OCI-LY3 (cell line): ENCODE data around the gene YPEL1.
"Not testable (repeated sequence)": the region's sequence is repeated elsewhere in the genome, so short reads cannot be mapped to it uniquely, and the experiment has no call there.

Experiments used
- H2AFZ ChIP-seq: fragments of 200-600, 300-600 bp; shearing (Covaris generic); 2 replicates; pipeline ENCODE4 v1.6.0; 2014; ENCODE audit warnings: antibody characterized with exemption, low read depth, low read length
- H3K27ac ChIP-seq: fragments of 200-600, 300-600 bp; sonication (generic); 2 replicates; pipeline ENCODE4 v1.5.1; 2014; ENCODE audit warnings: mild to moderate bottlenecking, low read length, moderate library complexity, mixed read lengths
- H3K27me3 ChIP-seq: fragments of 200-600, 300-600 bp; sonication (generic); 2 replicates; pipeline ENCODE4 v1.6.1; 2014; ENCODE audit warnings: low read depth, low read length, mixed read lengths
- H3K36me3 ChIP-seq: fragments of 200-600, 300-600 bp; sonication (generic); replicated peaks from 2 replicates; pipeline ENCODE3; 2014; ENCODE audit warnings: low read depth, low read length, mixed read lengths
- H3K4me1 ChIP-seq: fragments of 300-600, 200-600 bp; sonication (generic); 2 replicates; pipeline ENCODE4 v1.6.1; 2014; ENCODE audit warnings: low read length, mixed read lengths
- H3K4me2 ChIP-seq: fragments of 200-600, 300-600 bp; sonication (generic); 2 replicates; pipeline ENCODE4 v1.6.1; 2014; ENCODE audit warnings: low read length, mixed read lengths
- H3K4me3 ChIP-seq: fragments of 300-600, 200-600 bp; sonication (generic); 2 replicates; pipeline ENCODE4 v1.5.1; 2014; ENCODE audit warnings: antibody characterized with exemption, mild to moderate bottlenecking, low read length, moderate library complexity
- H3K79me2 ChIP-seq: fragments of 300-600, 200-600 bp; shearing (Covaris generic); 2 replicates; pipeline ENCODE4 v1.6.1; 2014; ENCODE audit warnings: mild to moderate bottlenecking, low read length, mixed read lengths
- H3K9ac ChIP-seq: fragments of 300-600, 200-600 bp; shearing (Covaris generic); 2 replicates; pipeline ENCODE4 v1.6.0; 2014; ENCODE audit warnings: mild to moderate bottlenecking, low read length, moderate library complexity
- H3K9me3 ChIP-seq: fragments of 200-600, 300-600 bp; shearing (Covaris generic); 2 replicates; pipeline ENCODE4 v1.6.1; 2014; ENCODE audit warnings: low read length, mixed read lengths; ENCODE audit not compliant: insufficient read depth
- H4K20me1 ChIP-seq: fragments of 200-600, 300-600 bp; sonication (generic); 2 replicates; pipeline ENCODE4 v1.6.1; 2016; ENCODE audit warnings: low read length, mixed read lengths; ENCODE audit not compliant: insufficient read depth
- CTCF ChIP-seq: fragments of 200-600, 300-600 bp; sonication (generic); IDR thresholded peaks from 2 replicates; pipeline ENCODE4 v1.5.1; 2014; ENCODE audit warnings: antibody characterized with exemption, low read length, low read depth
- EZH2phosphoT487 ChIP-seq: fragments of 200-600 bp; shearing (Covaris generic); IDR thresholded peaks from 2 replicates; pipeline ENCODE4 v1.6.1; 2018; ENCODE audit warnings: antibody characterized with exemption, mixed run types, low read depth

Gene YPEL1

GRCh38 chr22:21693999-21694341, 41.6 kb downstream of the YPEL1 start:
- no peak for TF ChIP-seq CTCF
- TF ChIP-seq EZH2phosphoT487 = no peak
- H3K27ac ChIP-seq = no peak overlapping the region
- peaks cover 31% of the 10 kb centered on the region for H3K36me3 ChIP-seq
- H3K9me3 ChIP-seq = no peaks in the 10 kb centered on the region
- H3K79me2 ChIP-seq = no peaks in the 10 kb centered on the region
- H3K9ac ChIP-seq = no peak overlapping the region
- no peak overlapping the region for H3K4me2 ChIP-seq
- no peak overlapping the region for H2AFZ ChIP-seq
- H4K20me1 ChIP-seq = peaks cover 13% of the 10 kb centered on the region; the same call in 1 of the 2 replicates
- H3K4me1 ChIP-seq = peaks cover 17% of the 10 kb centered on the region
- no peaks in the 10 kb centered on the region for H3K27me3 ChIP-seq
- no peak overlapping the region for H3K4me3 ChIP-seq

GRCh38 chr22:21693333-21693998, 42.1 kb downstream of the YPEL1 start:
- no peak for TF ChIP-seq CTCF
- no peak for TF ChIP-seq EZH2phosphoT487

GRCh38 chr22:21692856-21693255, 42.7 kb downstream of the YPEL1 start:
- H3K9me3 ChIP-seq, H2AFZ ChIP-seq, H3K4me3 ChIP-seq, H3K27me3 ChIP-seq, H3K27ac ChIP-seq, H3K4me2 ChIP-seq, H3K79me2 ChIP-seq, H3K9ac ChIP-seq: not testable (repeated sequence)
- H3K4me1 ChIP-seq = peaks cover 28% of the 10 kb centered on the region
- peaks cover 13% of the 10 kb centered on the region; the same call in 1 of the 2 replicates for H4K20me1 ChIP-seq
- H3K36me3 ChIP-seq = peaks cover 31% of the 10 kb centered on the region

More at GRCh38 chr22:21693333-21693998, 42.1 kb downstream of the YPEL1 start:
- Histone ChIP-seq H3K36me3 (peaks cover 33% of the 10 kb centered on the region), H2AFZ (no peak overlapping the region), H3K79me2 (no peaks in the 10 kb centered on the region), H3K4me2 (no peak overlapping the region), H3K9ac (no peak overlapping the region), H3K9me3 (no peaks in the 10 kb centered on the region), H3K4me1 (peaks cover 22% of the 10 kb centered on the region), H3K27ac (no peak overlapping the region), H3K4me3 (no peak overlapping the region), H3K27me3 (no peaks in the 10 kb centered on the region), H4K20me1 (peaks cover 13% of the 10 kb centered on the region; the same call in 1 of the 2 replicates)

- H3K4me1 ChIP-seq = peaks cover 28% of the 10 kb centered on the region
- no peak overlapping the region for H3K4me2 ChIP-seq
- H3K4me3 ChIP-seq = no peak overlapping the region
- H3K36me3 ChIP-seq = peaks cover 24% of the 10 kb centered on the region
- no peak for TF ChIP-seq CTCF
- peaks cover 13% of the 10 kb centered on the region; the same call in 1 of the 2 replicates for H4K20me1 ChIP-seq
- no peaks in the 10 kb centered on the region for H3K27me3 ChIP-seq
- no peak overlapping the region for H3K27ac ChIP-seq
- no peaks in the 10 kb centered on the region for H3K79me2 ChIP-seq
- no peak overlapping the region for H2AFZ ChIP-seq
- H3K9me3 ChIP-seq = no peaks in the 10 kb centered on the region
- H3K9ac ChIP-seq = no peak overlapping the region
Observed at GRCh38 chr22:21691816-21692215, 43.8 kb downstream of the YPEL1 start.
